SK-N-MC (cell line): Measurements from ENCODE around the gene ENPP7.

ENCODE experiments used
- DNase-seq: peaks from one replicate; pipeline ENCODE4 v3.0.0-alpha.2; 2011; ENCODE audit warnings: low read depth, low spot score
- H3K27ac ChIP-seq: fragments of 200-600 bp; sonication (generic); 2 replicates; pipeline ENCODE4 v1.5.1; 2016; ENCODE audit warnings: mixed run types
- H3K36me3 ChIP-seq: fragments of 200-600 bp; sonication (generic); 2 replicates; pipeline ENCODE4 v1.6.1; 2017; ENCODE audit warnings: antibody characterized with exemption, low read length, mixed read lengths; ENCODE audit not compliant: insufficient read depth
- H3K4me3 ChIP-seq: fragments of 200-600 bp; sonication (generic); 2 replicates; pipeline ENCODE4 v1.5.1; 2016
- H3K9ac ChIP-seq: fragments of 200-600 bp; sonication (generic); 2 replicates; pipeline ENCODE4 v1.8.0; 2017; ENCODE audit warnings: mixed run types, mixed read lengths; ENCODE audit not compliant: insufficient read length
- H3K9me3 ChIP-seq: fragments of 200-600 bp; sonication (generic); 2 replicates; pipeline ENCODE4 v1.6.1; 2017; ENCODE audit warnings: low read depth, mild to moderate bottlenecking, antibody characterized with exemption, low read length, moderate library complexity, mixed read lengths
- EZH2 ChIP-seq: fragments of 200-600 bp; sonication (generic); IDR thresholded peaks from one replicate; pipeline ENCODE4 v1.6.1; 2017; ENCODE audit warnings: antibody characterized with exemption
- FOXP2 ChIP-seq: optimal IDR thresholded peaks from 2 replicates; pipeline ENCODE3; 2011; ENCODE audit warnings: mild to moderate bottlenecking, moderate library complexity; ENCODE audit not compliant: insufficient read depth; ENCODE audit errors: extremely low read length, control extremely low read depth
- POLR2AphosphoS5 ChIP-seq: IDR thresholded peaks from 2 replicates; pipeline ENCODE4 v1.6.1; 2012; ENCODE audit warnings: mild to moderate bottlenecking, low read depth, low read length, borderline replicate concordance

The ENPP7 gene

DNA sequence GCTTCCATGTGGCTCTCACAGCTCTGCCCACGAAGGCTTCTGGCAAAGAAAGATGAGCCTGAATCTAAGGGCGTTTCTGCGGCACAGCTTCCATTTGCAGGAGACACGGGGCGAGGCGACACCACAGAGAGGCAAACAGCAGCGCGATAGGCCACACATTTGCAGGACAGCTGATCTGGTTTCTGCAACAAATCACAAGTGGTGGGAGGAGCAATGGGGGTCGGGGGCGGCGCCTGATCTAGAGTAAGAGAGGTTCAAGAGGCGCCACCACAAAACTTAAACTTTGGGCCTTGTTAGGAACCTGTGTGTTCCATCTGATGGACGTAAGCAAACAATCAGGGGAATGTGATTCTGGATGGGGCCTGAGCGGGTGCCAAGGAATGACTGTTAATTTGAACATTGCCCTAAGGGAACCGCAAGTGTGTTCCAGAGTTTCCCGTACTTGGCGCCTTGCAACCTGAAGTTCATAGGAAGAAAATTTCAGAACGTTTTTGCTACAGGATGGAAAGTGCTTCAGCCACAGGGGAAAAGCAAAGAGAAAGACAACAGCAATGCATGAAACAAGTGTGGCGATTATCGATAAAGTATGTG lies 18.9 kb upstream of the ENPP7 start:
- Histone ChIP-seq H3K27ac (no peak overlapping the region), H3K9ac (no peak overlapping the region), H3K36me3 (no peaks in the 10 kb centered on the region), H3K4me3 (no peak overlapping the region), H3K9me3 (no peaks in the 10 kb centered on the region)
- DNase-seq = no peak
- TF ChIP-seq FOXP2 (no peak), EZH2 (no peak), POLR2AphosphoS5 (no peak)

DNA sequence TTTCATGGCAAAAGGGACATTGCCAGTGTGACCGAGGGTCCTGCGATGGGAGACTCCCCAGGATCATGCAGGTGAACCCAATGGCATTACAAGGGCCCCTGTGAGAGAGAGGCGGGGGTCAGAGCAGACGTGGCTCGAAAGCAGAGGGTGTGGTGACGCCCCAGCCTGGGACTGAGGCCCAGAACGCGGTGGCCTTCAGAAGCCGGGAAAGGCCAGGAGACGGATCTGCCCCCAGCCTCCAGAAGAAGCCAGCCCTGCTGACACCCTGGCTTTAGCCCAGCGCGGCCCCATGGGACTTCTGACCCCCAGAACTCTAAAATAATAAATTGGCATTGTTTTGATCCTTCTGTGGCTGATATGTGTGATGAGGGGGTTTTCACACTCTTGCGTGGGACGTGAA lies 17.4 kb upstream of the ENPP7 start:
- Histone ChIP-seq H3K4me3 (no peak overlapping the region), H3K9me3 (no peaks in the 10 kb centered on the region), H3K27ac (no peak overlapping the region), H3K36me3 (no peaks in the 10 kb centered on the region), H3K9ac (no peak overlapping the region)
- no peak for DNase-seq
- no peak for TF ChIP-seq FOXP2
- no peak for TF ChIP-seq EZH2
- TF ChIP-seq POLR2AphosphoS5 = no peak

DNA sequence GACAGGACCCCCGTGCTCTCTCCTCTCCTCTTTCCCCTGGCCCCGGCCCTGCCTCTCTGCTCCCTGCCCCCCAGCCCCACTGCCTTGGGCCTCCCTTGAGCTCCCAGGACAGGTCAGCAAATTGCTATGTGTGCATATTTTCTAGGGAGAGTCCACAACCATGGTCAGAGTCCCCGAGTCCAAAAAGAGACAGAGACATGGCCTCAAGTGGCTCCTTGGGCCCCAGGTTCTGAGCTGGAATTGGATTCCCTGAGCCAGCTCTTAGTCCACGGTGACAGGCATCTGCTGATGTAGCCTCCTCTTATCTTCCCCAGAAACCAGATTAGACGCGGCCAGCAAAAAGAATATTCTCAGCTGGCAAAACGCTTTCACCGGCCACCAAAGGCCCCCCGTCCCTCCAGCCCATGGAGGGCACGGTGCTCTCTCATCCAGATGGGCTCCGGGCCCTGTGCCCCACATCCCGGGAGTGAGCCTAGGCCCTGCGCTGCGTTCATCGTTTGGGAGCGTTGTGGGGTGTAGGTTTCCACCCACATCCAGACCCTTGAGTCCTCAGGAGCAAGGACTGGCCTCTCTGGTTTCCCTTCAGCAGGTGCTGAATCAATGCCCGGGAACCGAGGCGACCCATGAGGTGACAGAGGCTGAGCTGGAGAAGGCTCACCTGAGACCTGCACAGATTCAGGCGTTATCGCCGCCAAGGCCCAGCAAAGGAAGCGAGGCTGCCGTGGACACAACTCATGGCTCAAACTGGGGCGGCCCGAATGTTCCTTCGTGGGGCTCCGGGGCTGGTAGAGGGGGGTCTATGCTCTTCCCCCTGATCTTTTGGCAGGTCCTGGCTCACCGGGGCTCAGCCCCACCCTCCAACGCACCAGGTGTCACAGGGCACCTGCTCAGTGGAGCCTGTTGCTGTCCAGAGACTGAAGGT lies 16.3 kb upstream of the ENPP7 start:
- no peak overlapping the region for H3K27ac ChIP-seq
- TF ChIP-seq EZH2 = no peak
- TF ChIP-seq POLR2AphosphoS5 = no peak
- no peak for TF ChIP-seq FOXP2
- no peaks in the 10 kb centered on the region for H3K9me3 ChIP-seq
- no peak overlapping the region for H3K4me3 ChIP-seq
- H3K36me3 ChIP-seq = no peaks in the 10 kb centered on the region
- DNase-seq = no peak
- no peak overlapping the region for H3K9ac ChIP-seq

DNA sequence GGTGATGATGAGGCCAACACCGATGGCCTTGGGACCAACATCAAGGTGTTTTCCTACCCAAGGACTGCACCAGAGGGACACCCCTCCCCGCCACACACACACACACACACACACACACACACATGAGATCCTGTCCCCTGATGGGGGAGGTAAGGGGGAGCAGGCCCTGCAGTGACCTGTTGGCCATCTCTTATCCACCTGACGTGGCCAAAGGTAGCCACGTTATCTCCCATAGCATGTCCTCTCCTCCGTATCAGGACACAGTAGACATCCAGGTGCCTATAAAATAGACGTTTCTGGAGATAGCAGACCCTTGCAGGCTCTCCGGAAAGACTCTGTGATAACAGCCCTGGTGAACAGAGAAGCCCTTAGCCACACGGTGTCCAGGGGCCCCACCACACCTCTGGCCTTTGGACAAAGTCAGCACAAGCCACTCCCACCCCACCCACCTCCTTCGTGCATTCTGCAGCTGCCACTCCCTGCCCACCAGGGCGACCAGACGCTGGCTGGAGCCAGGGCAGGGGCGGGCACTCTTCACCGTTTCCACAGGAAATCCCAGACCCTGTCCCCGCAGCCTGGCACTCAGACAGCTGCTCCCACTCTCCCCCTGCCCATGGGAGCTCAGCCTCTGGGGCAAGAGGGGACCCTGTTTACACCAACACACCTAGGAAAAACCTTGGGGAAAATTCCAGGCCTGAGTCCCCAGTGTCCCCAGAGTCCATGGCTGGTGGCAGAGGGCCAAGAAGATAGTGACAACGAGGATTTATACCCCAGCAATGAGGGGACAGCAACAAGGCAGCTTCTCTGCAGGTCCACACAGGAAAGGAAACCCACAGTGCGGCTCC lies 15.4 kb upstream of the ENPP7 start:
- Histone ChIP-seq H3K36me3 (no peaks in the 10 kb centered on the region), H3K9ac (no peak overlapping the region), H3K27ac (no peak overlapping the region), H3K9me3 (no peaks in the 10 kb centered on the region), H3K4me3 (no peak overlapping the region)
- DNase-seq = no peak
- no peak for TF ChIP-seq EZH2

DNA sequence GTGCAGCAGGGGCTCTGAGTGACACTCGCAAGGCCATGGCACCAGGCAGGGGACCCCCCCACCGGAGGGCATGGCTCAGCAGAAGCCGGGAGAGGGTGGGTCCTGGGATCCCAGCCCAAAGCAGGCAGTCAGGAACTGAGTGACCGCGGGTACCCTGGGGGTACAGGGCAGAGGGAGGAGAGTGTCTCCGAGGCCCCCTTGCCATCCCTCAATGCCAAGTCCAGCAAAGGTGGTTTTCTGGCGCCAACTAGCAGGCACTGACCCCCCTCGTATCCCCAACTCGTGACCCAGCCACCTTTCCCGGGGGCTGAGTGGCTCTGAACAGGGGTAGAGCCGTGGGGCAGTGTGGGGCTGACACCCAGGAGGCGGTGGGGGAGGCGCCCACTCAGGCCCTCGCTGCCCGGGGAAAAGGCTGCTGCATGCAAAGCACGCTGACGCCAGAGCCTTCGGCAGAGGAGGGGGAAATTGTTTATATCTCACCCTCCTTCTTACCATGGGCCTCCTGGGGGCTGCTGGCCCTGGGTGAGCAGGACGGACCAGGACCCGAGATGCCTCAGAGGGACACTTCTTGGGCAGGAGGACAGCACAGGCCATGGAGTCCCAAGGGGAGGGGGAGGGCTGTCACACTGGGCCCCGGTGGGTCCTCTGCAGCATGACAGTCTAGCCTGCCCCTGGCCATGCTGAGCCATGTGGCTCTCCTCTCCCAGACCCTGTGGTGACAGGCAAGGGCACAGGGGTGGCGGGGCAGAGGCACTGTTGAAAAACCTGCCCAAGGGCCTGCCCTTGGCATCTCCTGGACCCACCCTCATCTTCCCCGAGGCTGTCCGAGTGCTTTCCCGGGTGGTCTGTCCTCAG lies 14.6 kb upstream of the ENPP7 start:
- Histone ChIP-seq H3K36me3 (no peaks in the 10 kb centered on the region), H3K4me3 (no peak overlapping the region), H3K27ac (no peak overlapping the region), H3K9me3 (no peaks in the 10 kb centered on the region), H3K9ac (no peak overlapping the region)
- DNase-seq = no peak
- TF ChIP-seq POLR2AphosphoS5 (no peak), FOXP2 (no peak), EZH2 (no peak)

DNA sequence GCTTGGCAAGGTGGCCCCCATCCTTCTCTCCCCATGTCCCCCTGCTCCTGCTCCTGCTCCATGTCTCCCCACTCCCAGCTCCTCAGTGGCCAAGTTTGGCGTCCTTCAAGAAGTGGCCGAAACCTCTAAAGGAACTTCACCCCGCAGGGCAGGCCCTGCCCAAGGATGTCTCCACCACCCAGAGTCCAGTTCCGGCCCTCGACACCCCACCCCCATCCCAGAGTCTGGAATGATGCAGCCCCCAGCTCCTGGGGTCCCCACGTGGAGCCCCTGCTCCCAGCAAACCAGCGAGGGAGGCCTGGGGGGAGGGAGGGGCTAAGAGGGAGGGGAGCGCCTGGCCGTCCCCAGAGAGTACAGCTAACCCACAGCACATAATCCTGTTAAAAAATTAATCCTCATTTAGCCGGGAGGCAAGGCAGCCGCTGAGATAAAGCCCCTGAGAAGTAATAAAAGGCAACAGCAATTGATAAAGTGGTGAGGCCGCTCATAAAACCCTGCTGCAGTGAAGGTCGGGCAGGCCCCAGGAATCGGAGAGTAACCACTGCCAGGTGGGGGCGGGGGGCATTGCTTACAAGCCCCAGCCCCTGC lies 9.9 kb upstream of the ENPP7 start:
- Histone ChIP-seq H3K27ac (no peak overlapping the region), H3K4me3 (no peak overlapping the region; the same call in 1 of the 2 replicates), H3K36me3 (no peaks in the 10 kb centered on the region), H3K9ac (no peak overlapping the region), H3K9me3 (no peaks in the 10 kb centered on the region)
- TF ChIP-seq FOXP2 = no peak
- no peak for TF ChIP-seq POLR2AphosphoS5
- no peak for TF ChIP-seq EZH2
- DNase-seq = no peak

DNA sequence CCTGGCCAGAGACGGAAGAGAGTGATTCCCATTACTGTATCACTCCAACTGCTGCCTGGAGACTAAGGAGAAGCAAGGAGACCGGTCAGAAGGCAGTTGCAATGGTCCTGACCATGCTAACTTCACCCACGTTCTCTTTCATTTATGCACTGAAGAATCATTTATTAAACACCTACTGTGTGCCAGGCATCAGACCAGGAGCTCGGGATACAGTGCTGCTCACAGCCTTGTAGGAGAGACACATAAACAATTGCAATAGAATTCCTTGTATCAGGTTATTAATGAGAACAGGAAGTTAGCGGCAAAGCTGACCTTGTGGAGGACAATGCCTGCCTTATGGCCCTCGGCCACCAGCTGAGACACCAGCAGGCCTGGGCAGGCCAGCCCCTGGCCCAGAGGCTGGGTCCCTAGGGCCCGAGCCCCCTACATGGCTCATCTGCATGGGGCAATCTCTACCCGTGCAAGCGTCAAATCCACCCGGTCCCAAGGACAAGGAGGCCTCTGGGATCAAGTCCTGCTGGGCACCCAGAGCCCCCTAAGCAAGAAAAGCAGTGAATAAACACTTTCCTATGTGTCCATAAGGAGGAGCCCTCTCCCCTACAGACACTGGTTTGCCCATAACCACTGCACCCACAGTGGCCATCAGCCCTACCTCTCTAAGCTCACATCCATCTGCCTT lies 8.6 kb upstream of the ENPP7 start:
- no peaks in the 10 kb centered on the region for H3K9me3 ChIP-seq
- H3K36me3 ChIP-seq = no peaks in the 10 kb centered on the region
- H3K27ac ChIP-seq = no peak overlapping the region
- no peak for TF ChIP-seq POLR2AphosphoS5
- TF ChIP-seq EZH2 = no peak
- TF ChIP-seq FOXP2 = no peak
- H3K9ac ChIP-seq = no peak overlapping the region
- no peak overlapping the region for H3K4me3 ChIP-seq
- DNase-seq = no peak
